K562 (cell line): ENCODE data around the gene KCTD17. TPM values are rescaled to one million over a fixed set of nuclear protein-coding genes. Genes with fewer than 3 reads are reported as not detected.

Experiments used
- ATAC-seq: fragments of 200-7000 bp; cut with Tn5 transposase; 3 replicates; pipeline ENCODE4 v1.9.1; 2020; ENCODE audit warnings: moderate library complexity
- BruUV-seq: library from RNA; stranded (reverse); fragments of 400-500 nt; replicated peaks from 2 replicates; lab custom pipeline; 2021; lab: Mats Ljungman, UMichigan
- CTCF ChIA-PET: fragments of 300-600 bp; formaldehyde crosslinking; extraction: SDS; loops from one replicate; lab custom pipeline; 2021; ENCODE audit warnings: low intra/inter-chr PET ratio; lab: Yijun Ruan, JAX
- POLR2A ChIA-PET: fragments of 300-600, 350-650 bp; sonication (Branson Sonifier 250); formaldehyde crosslinking; extraction: SDS; loops from one replicate; lab custom pipeline; 2021; ENCODE audit warnings: antibody characterized with exemption, inconsistent platforms; lab: Yijun Ruan, JAX
- DNase-seq, 4 experiments: peaks; one replicate each; pipeline versions ENCODE4 v3.0.0 to v3.0.0-alpha.2; 2011 to 2018; ENCODE audit warnings: low spot score in 3 of 4, mixed read lengths in 3 of 4; ENCODE audit errors: extremely low read depth in 1 of 4
- FAIRE-seq: peaks from 2 replicates; lab custom pipeline; 2011; peaks lifted over from hg19 to GRCh38; lab: Jason Lieb, UNC
- H2AFZ ChIP-seq: 2 replicates; pipeline ENCODE4 v1.6.0; 2011; ENCODE audit warnings: low read depth, low read length, control low read depth, inconsistent platforms
- H3K27ac ChIP-seq: fragments of 200-600 bp; 3 replicates; pipeline ENCODE4 v1.8.0; 2011; ENCODE audit warnings: low read depth, mild to moderate bottlenecking, control low read depth, inconsistent platforms, low read length, moderate library complexity, mixed read lengths; ENCODE audit errors: extremely low read depth
- H3K27me3 ChIP-seq, 2 experiments: fragments of 300-600 bp in 1 of 2; 2 replicates in 1 of 2; 3 replicates in 1 of 2; pipeline versions ENCODE4 v1.6.0 to v1.8.0; 2011; ENCODE audit warnings: inconsistent platforms in 2 of 2, low read length in 2 of 2, mild to moderate bottlenecking in 1 of 2, mixed read lengths in 1 of 2, moderate library complexity in 1 of 2; ENCODE audit not compliant: control insufficient read depth in 2 of 2, insufficient read depth in 2 of 2
- H3K36me3 ChIP-seq: fragments of 300-600 bp; 3 replicates; pipeline ENCODE4 v1.8.0; 2011; ENCODE audit warnings: mild to moderate bottlenecking, low read length, inconsistent platforms; ENCODE audit not compliant: control insufficient read depth, insufficient read depth
- H3K4me1 ChIP-seq, 2 experiments: fragments of 200-600 bp in 1 of 2; replicated peaks in 1 of 2; 2 replicates in 1 of 2; 3 replicates in 1 of 2; pipeline versions ENCODE4 v1.5.1 to v1.8.0; 2011; ENCODE audit warnings: inconsistent platforms in 2 of 2, low read length in 2 of 2, mild to moderate bottlenecking in 1 of 2, mixed read lengths in 1 of 2, moderate library complexity in 1 of 2; ENCODE audit not compliant: control insufficient read depth in 2 of 2, insufficient read depth in 2 of 2
- H3K4me2 ChIP-seq: 2 replicates; pipeline ENCODE4 v1.6.1; 2011; ENCODE audit warnings: low read length, control low read depth, inconsistent platforms, mixed read lengths; ENCODE audit not compliant: insufficient read depth
- H3K4me3 ChIP-seq: fragments of 200-600 bp; sonication (generic), shearing (Covaris generic); 2 replicates; pipeline ENCODE4 v1.5.1; 2016; ENCODE audit warnings: control low read depth, inconsistent platforms
- H3K79me2 ChIP-seq: fragments of 200-600 bp; 3 replicates; pipeline ENCODE4 v1.8.0; 2011; ENCODE audit warnings: low read length, inconsistent platforms; ENCODE audit not compliant: control insufficient read depth, insufficient read depth
- H3K9ac ChIP-seq, 2 experiments: 2 replicates each; pipeline versions ENCODE4 v1.6.0 to v1.6.1; 2011; ENCODE audit warnings: low read depth in 2 of 2, low read length in 2 of 2, control low read depth in 1 of 2, inconsistent platforms in 1 of 2, mild to moderate bottlenecking in 1 of 2, mixed read lengths in 1 of 2; ENCODE audit not compliant: insufficient read depth in 1 of 2
- H3K9me1 ChIP-seq: one replicate; pipeline ENCODE4 v1.6.0; 2011; ENCODE audit warnings: inconsistent platforms, mild to moderate bottlenecking, low read length, moderate library complexity; ENCODE audit not compliant: control insufficient read depth, insufficient read depth
- H3K9me3 ChIP-seq: replicated peaks from 2 replicates; pipeline ENCODE4 v1.5.1; 2011; ENCODE audit warnings: low read depth, low read length, inconsistent platforms; ENCODE audit not compliant: control insufficient read depth, insufficient read depth
- H4K20me1 ChIP-seq: replicated peaks from 2 replicates; pipeline ENCODE4 v1.6.1; 2011; ENCODE audit warnings: low read length, inconsistent platforms, mixed read lengths; ENCODE audit not compliant: control insufficient read depth, insufficient read depth
- ADNP ChIP-seq: fragments of 200-800 bp; sonication (Bioruptor generic); IDR thresholded peaks from 2 replicates; pipeline ENCODE4 v1.6.1; 2016; ENCODE audit warnings: missing genetic modification characterization, missing compliant biosample characterization
- ATF4 ChIP-seq: fragments of 450-650 bp; formaldehyde crosslinking; IDR thresholded peaks from 2 replicates; pipeline ENCODE4 v1.4.0; 2022; ENCODE audit warnings: mild to moderate bottlenecking, moderate library complexity
- BCOR ChIP-seq: fragments of 450-650 bp; IDR thresholded peaks from 2 replicates; pipeline ENCODE4 v1.6.1; 2016
- BDP1 ChIP-seq: IDR thresholded peaks from 3 replicates; pipeline ENCODE4 v1.6.1; 2011; ENCODE audit not compliant: insufficient read length, insufficient read depth
- DEAF1 ChIP-seq: fragments of 450-650 bp; formaldehyde crosslinking; IDR thresholded peaks from 2 replicates; pipeline ENCODE4 v1.4.0; 2020; ENCODE audit warnings: mild to moderate bottlenecking, moderate library complexity
- FOS ChIP-seq: IDR thresholded peaks from 3 replicates; pipeline ENCODE4 v1.6.1; 2011; ENCODE audit not compliant: insufficient read length; ENCODE audit errors: extremely low read depth
- KDM1A ChIP-seq, 2 experiments: fragments of 450-650 bp; IDR thresholded peaks; 2 replicates each; pipeline ENCODE4 v1.6.1; 2016; ENCODE audit warnings: mild to moderate bottlenecking in 2 of 2
- NR2F6 ChIP-seq: fragments of 450-650 bp; formaldehyde crosslinking; IDR thresholded peaks from 2 replicates; pipeline ENCODE4 v1.4.0; 2020; ENCODE audit warnings: mild to moderate bottlenecking
- POLR2A ChIP-seq: fragments of 450-650 bp; conservative IDR thresholded peaks from 2 replicates; pipeline ENCODE4 v1.6.1; 2016
- RBBP5 ChIP-seq: fragments of 200-600 bp; sonication (generic); IDR thresholded peaks from 2 replicates; pipeline ENCODE4 v1.6.1; 2012; ENCODE audit warnings: borderline replicate concordance, mild to moderate bottlenecking, low read length, control low read depth, inconsistent platforms; ENCODE audit not compliant: insufficient read depth, poor library complexity, severe bottlenecking
- RBM25 ChIP-seq: fragments of 200-400 bp; formaldehyde crosslinking; IDR thresholded peaks from 2 replicates; pipeline ENCODE4 v1.6.1; 2018; ENCODE audit warnings: low read length, low read depth, moderate library complexity; ENCODE audit not compliant: severe bottlenecking
- SMARCA5 ChIP-seq: fragments of 450-650 bp; IDR thresholded peaks from 2 replicates; pipeline ENCODE4 v1.6.1; 2016
- TAF15 ChIP-seq: fragments of 200-400 bp; formaldehyde crosslinking; IDR thresholded peaks from 2 replicates; pipeline ENCODE4 v1.6.1; 2017; ENCODE audit warnings: mild to moderate bottlenecking, low read depth, low read length, moderate library complexity
- ZFP36 ChIP-seq: fragments of 150-350 bp; IDR thresholded peaks from 2 replicates; pipeline ENCODE4 v1.6.1; 2018; ENCODE audit warnings: low read length, low read depth; ENCODE audit not compliant: partially characterized antibody
- ZNF224 ChIP-seq: sonication (generic); formaldehyde crosslinking; IDR thresholded peaks from 2 replicates; pipeline ENCODE4 v1.8.0; 2022; ENCODE audit warnings: mild to moderate bottlenecking, missing genetic modification reagents
- WGBS: fragments of 100-300 bp; shearing (Covaris generic); methylation state at CpG from one replicate; pipeline ENCODE4 v1.1.6; 2016; ENCODE audit warnings: low coverage, mixed read lengths; ENCODE audit not compliant: insufficient coverage; ENCODE audit errors: missing lambda C conversion rate; 5-methylcytosine and 5-hydroxymethylcytosine counted together
- in situ Hi-C: fragments of 300-500 bp; cut with MboI; formaldehyde crosslinking; loops from 4 replicates; pipeline ENCODE4 v1.15.0; 2018; ENCODE audit warnings: inconsistent platforms, mixed read lengths
- intact Hi-C: fragments of 100-400 bp; cut with micrococcal nuclease; formaldehyde crosslinking; loops from 2 replicates; pipeline ENCODE4 v1.14.2; 2022
- polyA plus RNA-seq, 8 experiments: library from polyadenylated mRNA; depleted of rRNA in 4 of 8; stranded (reverse) in 5 of 8; unstranded in 3 of 8; fragments of >200 nt; fragmentation: Nextera tagmentation in 2 of 8; fragmentation: Illumina TruSeq in 1 of 8; extraction: Ambion mirVana in 2 of 8; extraction: Trizol in 1 of 8; gene quantifications; 2 replicates each; pipeline versions ENCODE4 v1.2.1 to v1.2.3, GENCODE V29; 2011 to 2014; ENCODE audit warnings: inconsistent platforms in 1 of 8, missing spikeins in 1 of 8
- total RNA-seq, 7 experiments: library from RNA; depleted of rRNA in 6 of 7; stranded (reverse); fragments of >200 nt in 6 of 7; fragmentation: Illumina TruSeq in 2 of 7; extraction: Trizol in 2 of 7; gene quantifications; 2 replicates each; pipeline versions ENCODE4 v1.2.1 to v1.2.3, GENCODE V29; 2011 to 2021; ENCODE audit warnings: low replicate concordance in 1 of 7

The KCTD17 gene
- total and polyA plus RNA-seq, 9 of the 15 experiments (the other 6 are each of a cell fraction or from before 2014, with no cell fraction given) = 0.22 to 0.90 (median 0.49) TPM; not detected in 2

- intact Hi-C loops (no loop called here), in situ Hi-C loops (no loop called here)
- no peak for ATAC-seq
- ChIA-PET CTCF (no interaction called here), POLR2A (interaction anchor here (0.7 kb wide), 1 partner anchor 17 kb away, joined by 3 read pairs; no protein-coding TSS in a partner anchor)
- Histone ChIP-seq H3K4me3 (no peak overlapping the region), H3K9me1 (no peaks in the 10 kb centered on the region), H3K9me3 (no peaks in the 10 kb centered on the region), H4K20me1 (peaks cover 4% of the 10 kb centered on the region; the same call in 1 of the 2 replicates), H2AFZ (no peak overlapping the region), H3K79me2 (no peaks in the 10 kb centered on the region), H3K27ac (no peak overlapping the region), H3K4me2 (no peak overlapping the region), H3K4me1 (no peaks in the 10 kb centered on the region), H3K36me3 (no peaks in the 10 kb centered on the region), H3K9ac (no peak overlapping the region), H3K27me3 (peaks cover 3 to 42% of the 10 kb centered on the region in 2 experiments; a peak in 3 of 5 replicates)
- DNase-seq = no peak
- 0% methylated on average over 11 of the region's 14 CpGs for WGBS
- no TSS peak for BruUV-seq
- TF ChIP-seq FOS = no peak
- TF ChIP-seq ADNP (tag) = peak; percentile 79
- no peak for TF ChIP-seq ZNF224
- TF ChIP-seq TAF15 = no peak
- TF ChIP-seq ZFP36 = peak; percentile 59
- no peak for TF ChIP-seq BDP1
- TF ChIP-seq ATF4 (CRISPR knock-in tag) = no peak
- no peak for TF ChIP-seq DEAF1 (CRISPR knock-in tag)
- no peak for TF ChIP-seq POLR2A
- peak; percentile 84 for TF ChIP-seq BCOR
- peak; percentile 34 to 64; a peak in 2 of 4 replicates for TF ChIP-seq KDM1A (IDR thresholded peaks at IDR 0.05)
- TF ChIP-seq NR2F6 = no peak
- no peak for TF ChIP-seq RBBP5
- TF ChIP-seq SMARCA5 = peak; percentile 60; the same call in 1 of the 2 replicates
- peak; percentile 90 for TF ChIP-seq RBM25
- FAIRE-seq = no peak
Measured at GRCh38 chr22:37103656-37104452, 52.3 kb downstream of the KCTD17 start.
